HG03378 (cell line): ENCODE results near the gene BUD23.
"Not testable (repeated sequence)": the region's sequence is repeated elsewhere in the genome, so short reads cannot be mapped to it uniquely, and the experiment has no call there.

Experiments used
- ATAC-seq: cut with Tn5 transposase; IDR thresholded peaks from one replicate; pipeline ENCODE4 v1.9.1; 2021; ENCODE audit warnings: mild to moderate bottlenecking, moderate library complexity; ENCODE audit not compliant: unreplicated experiment

The BUD23 gene

DNA sequence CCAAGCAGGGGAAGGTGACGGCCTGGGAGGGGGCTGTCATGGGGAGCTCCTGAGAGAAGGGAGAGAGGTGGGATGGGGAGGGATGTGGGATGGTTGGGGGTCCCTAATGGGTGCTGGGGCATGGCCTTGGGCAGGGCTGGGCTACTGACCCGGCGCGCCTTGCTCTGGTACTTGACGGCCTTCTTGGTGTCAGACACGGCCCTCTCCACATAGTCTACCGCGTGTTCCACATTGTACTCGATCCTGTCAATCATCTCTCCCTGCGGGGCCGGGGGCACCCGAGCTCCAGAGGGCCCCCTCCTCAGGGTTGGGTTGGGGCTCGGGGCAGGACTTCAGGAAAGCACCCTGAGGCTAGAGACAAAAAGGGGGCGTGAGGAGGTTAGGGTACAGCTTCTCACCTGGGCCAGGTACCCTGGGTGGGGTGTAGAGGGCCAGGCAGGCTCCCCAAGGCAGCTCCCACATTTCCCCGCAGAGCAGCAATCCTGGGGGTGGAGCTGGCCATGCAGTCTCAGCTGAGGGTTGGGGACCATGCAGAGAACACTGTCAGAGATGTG lies 17.3 kb downstream of the BUD23 start:
- no peak for ATAC-seq

DNA sequence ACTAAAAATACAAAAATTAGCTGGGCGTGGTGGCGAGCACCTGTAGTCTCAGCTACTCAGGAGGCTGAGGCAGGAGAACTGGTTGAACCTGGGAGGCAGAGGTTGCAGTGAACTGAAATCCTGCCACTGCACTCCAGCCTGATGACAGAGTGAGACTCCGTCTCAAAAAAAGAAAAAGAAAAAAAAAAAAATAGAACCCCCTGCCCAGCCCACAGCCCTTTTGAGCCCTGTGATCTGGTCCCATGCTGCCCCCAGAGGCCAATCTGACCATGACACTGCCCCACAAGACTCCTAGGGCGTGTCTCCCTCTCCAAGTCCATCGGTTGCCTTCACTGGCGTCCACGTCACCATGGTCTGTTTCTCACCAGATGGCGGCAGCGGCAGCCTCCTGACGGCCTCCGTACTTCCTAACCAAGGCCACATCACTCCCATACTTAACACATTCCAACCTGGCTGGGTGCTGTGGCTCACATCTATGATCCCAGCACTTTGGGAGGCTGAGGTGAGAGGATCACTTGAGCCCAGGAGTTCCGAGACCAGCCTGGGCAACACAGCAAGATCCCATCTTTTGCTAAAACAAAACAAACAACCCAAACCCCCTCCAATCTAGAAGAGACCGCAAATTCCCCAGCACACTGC lies 18.1 kb downstream of the BUD23 start:
- ATAC-seq: no peak

DNA sequence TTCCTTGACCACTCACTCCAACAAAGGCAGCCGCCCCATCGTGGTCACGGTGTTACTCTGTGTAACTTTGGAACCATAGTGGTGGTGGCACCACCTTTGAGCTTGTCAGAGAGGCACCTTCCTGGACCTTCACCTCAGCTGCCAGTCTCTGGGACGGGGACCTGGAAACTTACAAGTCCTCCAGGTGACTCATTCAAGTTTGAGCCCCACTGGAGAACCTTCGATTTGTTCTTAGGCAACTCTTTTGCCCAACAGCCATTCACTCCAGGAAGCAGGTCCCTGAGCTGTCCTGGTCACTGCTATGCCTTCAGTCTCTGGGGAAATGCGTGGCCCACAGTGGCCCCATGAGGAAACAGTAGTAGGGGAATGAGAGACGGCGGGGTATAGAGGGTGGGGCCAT lies 18.8 kb downstream of the BUD23 start:
- no peak for ATAC-seq

DNA sequence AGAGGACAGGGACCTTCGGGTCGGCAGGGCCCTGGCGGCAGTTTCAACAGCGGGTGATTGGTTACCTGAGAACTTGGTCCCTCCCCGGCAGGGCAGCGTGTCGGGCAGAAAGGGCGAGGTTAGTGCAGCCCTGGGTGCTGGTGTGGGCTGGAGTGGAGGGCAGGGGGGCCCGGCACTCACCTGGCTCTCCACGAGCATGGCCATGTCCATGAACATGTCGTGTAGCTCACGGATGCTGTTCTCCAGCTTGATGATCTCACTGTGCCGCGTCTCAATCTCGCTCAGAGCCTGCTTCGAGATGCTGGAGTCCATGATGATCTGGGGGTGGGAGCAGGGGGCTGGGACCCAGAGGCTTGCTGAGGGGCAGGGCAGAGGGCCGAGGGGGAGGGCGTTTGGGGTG lies 19.3 kb downstream of the BUD23 start:
- ATAC-seq: no peak

DNA sequence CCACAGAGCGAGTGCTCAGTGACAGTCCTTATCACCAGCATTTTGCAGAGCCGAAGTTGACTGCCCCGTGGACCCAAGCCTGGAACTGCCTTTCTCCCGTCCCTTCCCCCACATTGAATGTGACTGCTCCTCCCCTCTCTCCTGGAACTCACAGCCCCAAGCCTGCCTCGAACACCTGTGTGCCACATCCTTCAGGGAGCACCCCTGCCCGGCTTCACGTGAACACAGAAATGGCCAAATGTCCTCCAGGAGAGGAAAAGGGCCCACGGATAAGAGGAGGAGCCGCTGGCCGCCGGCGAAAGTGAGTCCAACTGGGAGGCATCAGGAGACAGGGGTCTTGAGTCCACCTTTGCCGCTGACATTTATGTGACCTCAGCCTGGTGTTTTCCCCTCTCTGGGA lies 19.8 kb downstream of the BUD23 start:
- no peak for ATAC-seq

DNA sequence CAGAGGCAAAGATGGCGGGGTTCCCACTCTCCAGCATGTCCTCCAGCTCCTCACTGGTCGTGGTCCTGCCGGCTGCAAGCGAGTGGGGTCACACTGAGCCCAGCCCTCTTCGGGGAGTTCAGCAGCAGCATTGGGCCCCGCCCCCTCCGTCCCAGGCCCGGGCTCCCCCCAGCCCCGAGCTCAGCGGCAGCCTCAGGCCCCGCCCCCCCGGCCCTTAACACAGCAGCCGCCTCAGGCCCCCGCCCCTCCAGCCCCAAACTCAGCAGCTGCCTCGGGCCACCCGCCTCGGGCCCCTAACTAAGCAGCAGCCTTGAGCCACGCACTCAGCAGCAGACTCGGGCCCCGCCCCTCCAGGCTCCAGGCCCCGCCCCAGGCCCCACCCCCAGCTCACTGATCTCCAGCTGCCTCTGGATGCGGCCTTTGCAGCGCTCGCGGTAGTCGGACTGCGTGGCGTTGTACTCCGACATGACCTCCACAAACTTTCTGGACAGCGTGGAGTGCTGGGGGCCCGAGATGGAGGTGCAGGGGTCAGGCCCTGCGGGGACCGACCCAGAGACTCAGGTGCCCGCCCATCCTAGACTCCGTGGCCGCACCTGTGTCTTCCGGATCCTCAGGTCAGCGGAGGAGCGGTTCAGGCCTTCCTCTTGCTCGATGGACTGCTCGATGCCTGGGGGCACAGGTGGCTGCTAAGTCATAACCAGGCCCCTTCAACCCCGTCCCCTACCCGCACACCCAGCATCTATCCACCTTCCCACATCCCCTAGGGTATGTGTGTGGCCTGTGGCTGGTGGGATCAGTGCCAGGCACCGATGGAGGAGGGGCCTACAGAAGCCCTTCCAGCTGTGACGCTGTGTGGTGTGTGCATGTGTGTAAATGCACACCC lies 20.6 kb downstream of the BUD23 start:
- ATAC-seq: no peak

DNA sequence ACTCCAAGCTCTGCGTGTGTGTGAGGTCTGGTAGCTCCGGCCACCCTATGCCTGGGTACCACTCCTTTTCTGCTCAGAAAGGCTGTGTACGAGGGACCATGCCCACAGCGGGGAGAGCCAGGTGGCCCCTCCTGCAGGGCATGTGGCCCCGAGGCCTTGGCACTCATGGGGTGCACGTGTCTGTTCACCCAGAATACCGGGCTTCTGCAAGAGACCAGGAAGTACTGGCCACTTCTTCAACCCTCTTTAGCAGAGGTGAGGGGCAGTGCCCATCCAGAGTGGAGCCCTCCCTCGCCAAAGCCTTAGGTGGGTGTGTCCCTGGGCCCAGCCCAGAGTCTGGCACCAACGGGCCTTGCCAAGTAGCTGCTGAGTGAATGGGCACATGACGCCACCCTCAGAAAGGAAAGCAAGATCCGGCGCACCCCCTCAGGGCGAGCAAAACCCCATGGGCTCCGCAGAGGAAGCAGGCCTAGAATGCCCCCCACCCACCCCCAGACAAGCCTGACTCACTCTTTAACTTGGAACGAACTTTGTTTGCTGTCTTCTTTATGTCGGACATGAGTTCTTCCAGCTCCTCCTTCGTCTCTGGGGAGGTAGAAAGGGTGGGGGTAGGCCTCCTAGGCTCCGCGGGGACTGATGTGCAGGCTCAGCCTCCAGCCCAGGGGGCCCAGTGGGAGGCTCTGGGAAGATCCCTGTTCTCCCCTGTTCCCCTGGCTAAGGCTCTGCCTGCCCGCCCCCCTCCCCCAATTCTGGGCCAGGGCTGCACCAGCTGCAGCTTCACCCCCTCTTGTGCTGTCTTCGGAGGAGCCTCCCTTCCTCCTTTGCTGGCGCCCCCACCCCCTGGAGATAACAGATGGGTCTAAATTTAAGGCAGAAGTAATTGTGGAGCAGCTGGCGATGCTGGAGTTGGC lies 21.5 kb downstream of the BUD23 start:
- ATAC-seq: no peak

DNA sequence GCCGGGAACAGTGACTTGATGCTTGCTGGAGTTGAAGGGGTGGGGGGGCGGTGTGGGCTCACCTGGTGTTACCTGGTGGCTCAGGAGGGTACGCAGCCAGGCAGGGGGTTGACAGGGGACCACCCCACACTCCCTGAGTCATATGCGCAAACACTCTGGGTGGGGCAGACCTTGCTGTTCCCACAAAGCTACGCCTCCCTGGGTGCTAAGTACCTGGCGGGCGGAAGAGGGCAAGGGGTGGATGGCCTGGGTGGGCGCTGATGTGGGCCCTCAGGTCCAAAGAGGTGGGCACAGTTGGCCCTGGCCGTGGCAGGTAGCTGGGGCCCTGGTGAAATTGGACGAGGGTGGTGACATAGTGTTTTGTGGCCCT lies 22.1 kb downstream of the BUD23 start:
- no peak for ATAC-seq

DNA sequence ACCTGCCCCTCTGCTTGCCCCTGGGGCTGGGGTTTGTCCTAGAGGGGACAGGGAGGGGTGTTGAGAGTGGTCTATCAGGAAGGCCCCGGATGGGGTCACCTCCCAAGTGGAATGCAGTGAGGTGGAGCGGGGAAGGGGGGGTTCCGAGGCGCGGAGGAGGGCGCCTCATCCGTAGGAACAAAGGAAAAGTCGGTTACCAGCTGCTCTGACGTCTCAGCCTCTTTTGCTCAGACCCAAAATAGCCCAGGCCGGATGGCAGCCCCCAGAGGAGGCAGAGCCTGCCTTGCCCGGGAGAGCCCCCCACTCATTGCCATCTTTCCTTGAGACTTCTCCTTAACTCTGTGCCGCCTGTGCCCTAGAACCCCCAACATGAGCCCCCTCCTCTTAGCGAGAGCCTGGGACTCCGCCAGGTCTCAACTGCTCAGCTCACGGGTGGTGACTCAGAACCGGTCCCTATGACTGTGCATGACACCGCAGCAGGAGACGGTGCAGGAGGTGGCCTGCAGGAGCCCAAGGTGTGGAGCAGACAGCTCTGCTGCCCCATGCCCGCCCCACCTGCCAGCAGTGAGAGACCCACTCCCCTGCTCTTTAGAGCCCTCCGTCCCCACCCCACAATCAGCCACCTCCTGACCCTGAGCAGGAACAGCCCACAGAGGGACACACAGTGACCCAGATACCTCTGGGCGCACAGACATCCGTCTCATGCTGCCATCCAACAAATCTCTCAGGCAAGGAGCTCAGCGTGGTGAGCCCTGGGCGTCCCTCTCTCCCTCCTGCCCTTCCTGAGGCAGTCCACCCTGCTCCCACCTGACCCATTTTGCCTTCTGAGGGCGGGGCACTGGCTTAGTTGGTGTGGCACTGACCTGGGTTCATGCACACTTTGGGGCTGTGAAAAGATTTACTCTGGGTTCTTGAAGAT lies 23.0 kb downstream of the BUD23 start:
- no peak for ATAC-seq

DNA sequence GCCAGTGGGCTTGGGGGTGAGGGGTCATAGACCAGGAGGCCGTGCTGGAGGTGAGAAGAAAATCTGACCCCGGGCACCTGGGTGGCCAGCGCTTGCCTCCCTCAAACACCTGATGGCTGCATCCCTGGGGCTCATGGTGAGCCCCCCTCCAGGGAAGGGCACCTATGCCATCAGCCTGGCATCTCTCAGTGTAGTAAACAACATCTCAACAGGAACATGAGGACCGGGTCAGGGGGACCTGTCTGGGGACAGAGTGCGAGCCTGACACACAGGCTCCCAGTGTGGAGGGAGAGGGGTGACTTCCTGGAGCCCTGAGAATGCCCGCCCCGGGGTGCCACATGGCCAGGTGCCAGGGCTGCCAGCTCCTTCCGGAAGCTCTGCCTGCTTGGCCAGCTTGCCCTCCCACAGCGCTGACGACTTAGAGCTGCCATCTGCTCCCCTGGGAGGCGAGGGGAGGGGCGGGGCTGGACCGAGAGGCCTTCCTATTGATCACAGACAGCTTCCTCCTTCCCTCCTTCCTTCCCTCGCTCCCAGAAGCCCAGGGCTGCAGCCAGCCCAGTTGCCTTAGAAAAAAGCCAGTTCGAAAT lies 23.7 kb downstream of the BUD23 start:
- no peak for ATAC-seq

DNA sequence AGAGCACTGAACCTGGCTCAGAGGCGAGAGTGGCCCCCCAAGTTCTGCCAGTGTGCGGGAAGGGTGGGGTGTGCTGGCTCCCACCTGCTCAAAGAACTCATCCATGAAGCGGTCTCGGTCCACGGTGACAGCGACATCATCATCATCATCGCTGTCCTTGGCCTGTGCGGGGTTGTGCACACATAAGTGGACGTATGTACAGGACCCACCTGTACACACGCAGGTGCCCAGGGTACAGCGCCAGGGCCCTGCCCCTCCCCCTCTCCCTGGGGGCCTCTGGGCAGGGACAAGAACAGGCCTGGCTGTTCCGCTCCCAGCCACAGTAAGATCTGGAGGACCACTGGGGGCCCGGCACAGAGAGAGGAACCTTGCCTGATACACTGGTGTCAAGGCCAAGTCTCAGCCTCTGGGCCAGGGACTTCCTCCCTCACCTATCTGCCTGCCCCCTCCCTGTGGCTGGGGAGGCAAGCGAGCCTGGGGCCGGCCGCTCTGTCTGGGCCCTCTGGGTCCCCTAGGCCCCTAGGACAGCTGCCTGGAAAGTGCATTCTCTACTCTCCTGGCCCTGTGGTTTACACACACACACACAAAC lies 25.7 kb downstream of the BUD23 start:
- ATAC-seq: no peak

DNA sequence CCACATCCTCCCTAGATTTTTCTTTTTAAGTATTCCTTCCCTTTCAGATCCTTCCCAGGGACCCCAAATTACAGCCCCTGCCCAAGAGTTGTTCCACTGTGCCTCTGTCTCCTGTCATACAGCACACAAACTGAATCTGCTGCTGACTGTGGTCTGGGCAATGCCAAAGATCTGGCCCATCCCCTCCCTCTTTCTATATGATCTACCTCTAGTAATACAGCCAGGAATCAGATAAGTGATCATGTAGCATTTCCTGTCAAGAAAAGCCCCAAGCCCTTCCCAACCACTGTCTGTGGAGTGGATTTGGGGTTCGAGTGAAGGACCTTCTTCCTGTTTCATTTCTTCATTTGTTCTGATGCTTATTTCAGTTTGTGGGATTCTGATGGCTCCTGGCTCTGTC lies 29.4 kb downstream of the BUD23 start:
- no peak for ATAC-seq

DNA sequence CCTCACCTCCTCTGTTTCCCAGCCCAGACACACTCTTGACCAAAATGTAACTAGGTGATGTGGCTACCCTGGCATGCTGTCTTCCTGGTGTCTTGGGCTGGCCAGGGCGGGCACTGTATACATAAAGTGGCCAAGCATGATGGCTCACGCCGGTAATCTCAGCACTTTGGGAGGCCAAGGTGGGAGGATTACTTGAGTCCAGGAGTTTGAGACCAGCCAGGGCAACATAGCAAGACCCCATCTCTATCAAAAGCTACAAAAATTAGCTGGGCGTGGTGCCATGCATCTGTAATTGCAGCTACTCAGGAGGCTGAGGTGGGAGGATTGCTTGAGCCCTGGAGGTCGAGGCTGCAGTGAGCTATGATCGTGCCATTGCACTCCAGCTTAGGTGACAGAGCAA lies 29.9 kb downstream of the BUD23 start:
- not testable (repeated sequence) for ATAC-seq

DNA sequence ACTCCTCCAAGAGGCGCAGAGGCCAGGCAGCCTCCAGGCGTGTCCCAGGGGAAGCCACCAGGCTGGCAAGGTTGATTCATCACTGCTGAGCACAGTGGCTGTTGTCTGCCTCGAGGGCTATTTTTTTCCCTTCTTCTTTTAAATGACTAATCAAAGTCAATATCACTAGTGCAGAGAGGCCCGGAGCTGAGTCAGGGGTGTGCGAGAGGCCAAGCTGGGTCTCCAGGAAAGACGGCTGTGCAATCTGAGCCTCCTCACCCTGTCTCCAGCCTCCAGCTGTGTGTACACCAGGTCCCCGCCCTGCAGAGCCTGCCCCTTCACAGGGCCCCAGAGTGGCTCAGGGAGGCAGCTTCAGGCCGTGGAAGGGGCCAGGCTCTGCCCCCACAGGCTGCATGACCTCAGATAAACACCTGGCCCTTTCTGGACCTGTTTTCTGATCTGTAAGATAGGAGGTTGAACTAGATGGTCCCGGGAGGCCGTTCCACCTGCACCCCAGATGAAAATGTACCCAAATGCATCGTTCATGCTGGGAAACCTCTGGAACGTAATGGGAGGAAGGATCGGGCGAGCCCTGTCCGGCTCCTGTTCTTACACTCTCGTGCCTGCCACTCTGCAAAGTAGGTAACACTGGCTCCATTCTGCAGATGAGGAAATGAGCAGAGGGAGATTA lies 32.4 kb downstream of the BUD23 start:
- no peak for ATAC-seq

DNA sequence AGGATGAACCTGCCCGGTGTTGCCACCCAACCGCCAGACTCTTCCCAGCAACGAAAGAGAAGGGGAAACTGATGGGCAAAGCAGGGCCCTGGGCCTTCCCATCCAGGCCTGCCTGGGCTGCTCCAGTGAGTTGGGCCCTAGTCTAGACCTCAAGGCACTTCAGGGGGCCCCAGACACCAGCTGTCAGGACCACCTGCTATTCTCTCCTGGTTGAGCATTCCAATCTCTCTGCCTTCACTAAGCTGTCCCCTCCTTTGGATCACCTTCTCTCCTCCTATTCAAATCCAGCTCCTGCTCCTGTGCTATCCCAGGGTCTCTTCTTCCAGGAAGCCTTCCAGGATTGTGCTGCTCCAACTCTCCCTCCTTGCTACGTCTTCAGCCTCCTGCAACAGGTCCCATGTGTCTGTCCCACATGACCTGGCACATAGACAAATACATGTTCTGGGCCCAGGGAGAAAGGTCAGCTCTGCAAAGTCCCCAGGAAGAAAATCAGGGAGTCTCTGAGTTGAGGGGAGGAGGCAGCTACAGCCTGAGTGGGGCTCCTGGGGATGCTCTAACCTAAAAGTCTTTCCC lies 33.0 kb downstream of the BUD23 start:
- no peak for ATAC-seq

DNA sequence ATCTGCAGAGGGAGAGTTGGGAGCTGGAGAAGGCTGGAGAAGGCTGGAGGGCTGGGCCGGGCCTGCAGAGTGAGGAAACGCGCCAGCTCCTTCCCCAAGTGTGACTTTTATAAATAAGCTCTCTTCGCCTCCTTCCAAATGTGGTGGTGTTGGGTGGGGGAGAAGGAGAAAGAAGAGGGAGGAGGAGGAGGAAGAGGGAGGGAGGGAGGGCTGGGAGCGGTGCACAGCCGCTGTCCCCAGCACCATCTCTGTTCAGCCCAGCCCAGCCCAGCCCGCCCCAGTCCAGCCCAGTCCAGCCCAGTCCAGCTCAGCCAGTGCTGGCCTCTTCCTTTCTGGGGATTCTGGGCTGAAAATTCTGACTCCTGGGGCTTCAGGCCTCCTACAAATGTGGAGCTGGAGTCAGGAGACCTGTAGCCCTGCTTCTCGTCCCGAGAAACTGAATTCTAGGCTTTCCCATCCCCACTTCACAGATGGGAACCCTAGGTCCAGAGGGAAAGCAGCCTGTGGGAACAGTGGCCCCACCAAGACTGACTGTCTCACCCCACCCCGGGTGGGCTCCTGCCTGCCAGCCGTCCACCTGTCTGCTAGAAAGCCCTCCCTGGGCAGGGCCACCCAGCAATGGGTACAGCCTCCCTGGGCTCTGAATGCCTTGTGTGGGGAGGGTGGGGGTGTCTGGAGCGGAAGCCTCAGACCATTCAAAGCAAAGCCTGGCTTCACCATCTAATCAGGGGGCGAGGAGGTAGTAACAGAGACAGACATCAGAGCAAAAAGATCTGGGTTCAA lies 33.8 kb downstream of the BUD23 start:
- no peak for ATAC-seq

DNA sequence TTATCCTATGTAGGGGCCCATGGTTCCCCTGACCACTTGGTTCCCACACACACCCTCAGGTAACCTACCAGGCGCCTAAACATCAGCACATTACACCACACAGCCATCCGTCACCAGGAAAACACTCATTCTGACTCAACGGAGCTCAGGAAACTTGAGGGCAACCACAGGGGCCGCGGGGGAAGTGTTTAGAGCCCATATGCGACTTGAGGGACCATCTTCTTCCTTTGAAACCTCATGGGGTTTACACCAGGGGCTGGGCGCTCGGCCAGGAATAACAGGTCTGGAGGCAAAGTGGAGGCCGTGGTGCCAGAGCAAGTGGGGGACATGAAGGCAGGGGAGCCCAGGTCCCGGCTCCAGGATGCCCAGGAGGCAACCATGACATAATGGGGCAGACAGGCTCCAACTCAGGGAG lies 34.6 kb downstream of the BUD23 start:
- ATAC-seq: peak; percentile 49

DNA sequence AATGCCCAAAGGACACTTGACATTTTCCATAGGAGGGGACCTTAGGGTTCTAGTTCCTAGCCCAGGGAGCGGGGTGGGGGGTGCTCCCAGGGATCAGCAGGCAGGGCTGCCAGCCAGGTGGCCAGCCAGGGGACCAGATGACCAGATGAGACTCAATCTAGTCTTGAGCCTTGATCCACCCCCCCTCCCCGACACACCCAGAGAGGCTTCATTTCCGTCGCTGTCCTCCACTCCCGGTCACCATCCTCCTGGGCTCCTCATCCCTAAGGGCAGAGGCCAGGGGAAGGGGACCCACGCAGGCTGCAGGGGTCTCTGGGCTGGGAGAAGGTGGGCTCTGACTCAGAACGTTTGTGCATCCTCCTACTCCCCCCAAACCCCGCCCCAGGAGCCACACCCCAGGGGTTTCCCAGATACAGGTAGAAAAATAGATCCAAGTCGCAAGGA lies 35.1 kb downstream of the BUD23 start:
- ATAC-seq: no peak
